K562 (cell line): ENCODE measurements around the gene ABT1. TPM values are rescaled to one million over a fixed set of nuclear protein-coding genes. Genes with fewer than 3 reads are reported as not detected.
A peak's percentile ranks its signal among the peaks of the same experiment; 100 is the strongest.

Experiments
- CEBPG ChIP-seq, 3 experiments: fragments of 200-800 bp in 1 of 3; sonication (Bioruptor generic) in 1 of 3; sonication (generic) in 1 of 3; formaldehyde crosslinking in 1 of 3; IDR thresholded peaks in 2 of 3; conservative IDR thresholded peaks in 1 of 3; 2 replicates each; pipeline versions ENCODE4 v1.6.1 to v1.8.0; 2016 to 2022; ENCODE audit warnings: missing compliant biosample characterization in 2 of 3, missing genetic modification characterization in 2 of 3, mild to moderate bottlenecking in 1 of 3, missing genetic modification reagents in 1 of 3
- MTA3 ChIP-seq: fragments of 450-650 bp; formaldehyde crosslinking; IDR thresholded peaks from 2 replicates; pipeline ENCODE4 v1.6.1; 2017; ENCODE audit warnings: mild to moderate bottlenecking, borderline replicate concordance
- NFRKB ChIP-seq: fragments of 450-650 bp; IDR thresholded peaks from 2 replicates; pipeline ENCODE4 v1.6.1; 2016; ENCODE audit warnings: low read depth
- PATZ1 ChIP-seq: fragments of 250-450 bp; sonication (Bioruptor Pico); IDR thresholded peaks from 2 replicates; pipeline ENCODE4 v1.5.0; 2020; ENCODE audit warnings: mild to moderate bottlenecking, borderline replicate concordance
- PHF21A ChIP-seq: fragments of 450-650 bp; IDR thresholded peaks from 2 replicates; pipeline ENCODE4 v1.6.1; 2017; ENCODE audit warnings: low read depth, borderline replicate concordance
- POU5F1 ChIP-seq: fragments of 150-350 bp; IDR thresholded peaks from 2 replicates; pipeline ENCODE4 v1.6.1; 2014; ENCODE audit warnings: borderline replicate concordance, low read length, low read depth, mild to moderate bottlenecking; ENCODE audit not compliant: partially characterized antibody
- RAD51 ChIP-seq: fragments of 450-650 bp; IDR thresholded peaks from 2 replicates; pipeline ENCODE4 v1.7.1; 2016; ENCODE audit warnings: low read depth, mild to moderate bottlenecking, borderline replicate concordance
- SMAD4 ChIP-seq: fragments of 250-450 bp; sonication (Bioruptor Pico); conservative IDR thresholded peaks from 2 replicates; pipeline ENCODE4 v1.8.0; 2021; ENCODE audit warnings: inconsistent platforms, mild to moderate bottlenecking, moderate library complexity
- STAT5A ChIP-seq: IDR thresholded peaks from 2 replicates; pipeline ENCODE4 v1.6.1; 2012; ENCODE audit warnings: low read length, inconsistent platforms, borderline replicate concordance
- polyA plus RNA-seq, 8 experiments: library from polyadenylated mRNA; depleted of rRNA in 4 of 8; stranded (reverse) in 5 of 8; unstranded in 3 of 8; fragments of >200 nt; fragmentation: Nextera tagmentation in 2 of 8; fragmentation: Illumina TruSeq in 1 of 8; extraction: Ambion mirVana in 2 of 8; extraction: Trizol in 1 of 8; gene quantifications; 2 replicates each; pipeline versions ENCODE4 v1.2.1 to v1.2.3, GENCODE V29; 2011 to 2014; ENCODE audit warnings: inconsistent platforms in 1 of 8, missing spikeins in 1 of 8
- total RNA-seq, 7 experiments: library from RNA; depleted of rRNA in 6 of 7; stranded (reverse); fragments of >200 nt in 6 of 7; fragmentation: Illumina TruSeq in 2 of 7; extraction: Trizol in 2 of 7; gene quantifications; 2 replicates each; pipeline versions ENCODE4 v1.2.1 to v1.2.3, GENCODE V29; 2011 to 2021; ENCODE audit warnings: low replicate concordance in 1 of 7
- TF ChIP-seq, protein P1 (sequence below): fragments of 450-650 bp; IDR thresholded peaks from 2 replicates; pipeline ENCODE4 v1.6.1; 2016; ENCODE audit warnings: low read depth
- TF ChIP-seq, protein P2 (sequence below): fragments of 450-650 bp; IDR thresholded peaks from 2 replicates; pipeline ENCODE4 v1.6.1; 2016; ENCODE audit warnings: mild to moderate bottlenecking

The ABT1 gene
- total and polyA plus RNA-seq, 9 of the 15 experiments (the other 6 are each of a cell fraction or from before 2014, with no cell fraction given): 8.8 to 52.7 (median 40.7) TPM

DNA sequence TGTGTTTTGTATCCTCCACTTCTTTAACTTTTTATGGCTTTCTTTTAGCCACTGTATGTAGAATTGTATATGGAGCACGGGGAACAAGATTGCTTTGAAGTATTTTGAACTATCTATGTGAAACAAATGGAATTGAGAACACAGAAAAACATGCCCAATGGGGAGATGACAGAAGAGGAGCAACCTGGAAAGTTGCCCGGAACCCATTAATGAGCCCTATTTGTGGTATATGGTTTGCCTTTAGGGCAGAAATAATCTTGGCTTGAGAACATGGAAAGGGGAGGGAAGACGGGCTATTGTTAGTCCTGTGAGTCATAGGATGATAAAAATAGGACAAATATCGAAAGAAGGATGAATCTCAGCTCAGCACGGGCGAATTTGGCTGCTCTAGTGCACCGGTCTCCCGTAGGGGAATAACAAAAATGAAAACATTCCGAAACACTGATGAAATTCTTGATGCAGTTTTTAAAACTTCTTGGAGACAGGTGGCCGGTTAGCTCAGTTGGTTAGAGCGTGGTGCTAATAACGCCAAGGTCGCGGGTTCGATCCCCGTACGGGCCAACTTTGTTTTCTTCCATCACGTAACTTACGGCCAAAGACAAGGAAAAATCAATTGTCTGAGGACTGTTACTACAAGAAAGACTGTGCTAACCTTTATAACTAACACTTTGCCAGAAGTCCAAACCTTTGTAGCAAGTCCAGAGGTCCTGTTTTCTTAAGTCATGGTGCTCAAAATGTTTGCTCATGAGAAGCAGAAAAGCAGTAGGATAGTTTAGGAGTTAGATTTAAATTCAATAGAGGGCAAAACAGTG, 42.9 kb upstream of the ABT1 start (continued):
- TF ChIP-seq, protein P1, sequence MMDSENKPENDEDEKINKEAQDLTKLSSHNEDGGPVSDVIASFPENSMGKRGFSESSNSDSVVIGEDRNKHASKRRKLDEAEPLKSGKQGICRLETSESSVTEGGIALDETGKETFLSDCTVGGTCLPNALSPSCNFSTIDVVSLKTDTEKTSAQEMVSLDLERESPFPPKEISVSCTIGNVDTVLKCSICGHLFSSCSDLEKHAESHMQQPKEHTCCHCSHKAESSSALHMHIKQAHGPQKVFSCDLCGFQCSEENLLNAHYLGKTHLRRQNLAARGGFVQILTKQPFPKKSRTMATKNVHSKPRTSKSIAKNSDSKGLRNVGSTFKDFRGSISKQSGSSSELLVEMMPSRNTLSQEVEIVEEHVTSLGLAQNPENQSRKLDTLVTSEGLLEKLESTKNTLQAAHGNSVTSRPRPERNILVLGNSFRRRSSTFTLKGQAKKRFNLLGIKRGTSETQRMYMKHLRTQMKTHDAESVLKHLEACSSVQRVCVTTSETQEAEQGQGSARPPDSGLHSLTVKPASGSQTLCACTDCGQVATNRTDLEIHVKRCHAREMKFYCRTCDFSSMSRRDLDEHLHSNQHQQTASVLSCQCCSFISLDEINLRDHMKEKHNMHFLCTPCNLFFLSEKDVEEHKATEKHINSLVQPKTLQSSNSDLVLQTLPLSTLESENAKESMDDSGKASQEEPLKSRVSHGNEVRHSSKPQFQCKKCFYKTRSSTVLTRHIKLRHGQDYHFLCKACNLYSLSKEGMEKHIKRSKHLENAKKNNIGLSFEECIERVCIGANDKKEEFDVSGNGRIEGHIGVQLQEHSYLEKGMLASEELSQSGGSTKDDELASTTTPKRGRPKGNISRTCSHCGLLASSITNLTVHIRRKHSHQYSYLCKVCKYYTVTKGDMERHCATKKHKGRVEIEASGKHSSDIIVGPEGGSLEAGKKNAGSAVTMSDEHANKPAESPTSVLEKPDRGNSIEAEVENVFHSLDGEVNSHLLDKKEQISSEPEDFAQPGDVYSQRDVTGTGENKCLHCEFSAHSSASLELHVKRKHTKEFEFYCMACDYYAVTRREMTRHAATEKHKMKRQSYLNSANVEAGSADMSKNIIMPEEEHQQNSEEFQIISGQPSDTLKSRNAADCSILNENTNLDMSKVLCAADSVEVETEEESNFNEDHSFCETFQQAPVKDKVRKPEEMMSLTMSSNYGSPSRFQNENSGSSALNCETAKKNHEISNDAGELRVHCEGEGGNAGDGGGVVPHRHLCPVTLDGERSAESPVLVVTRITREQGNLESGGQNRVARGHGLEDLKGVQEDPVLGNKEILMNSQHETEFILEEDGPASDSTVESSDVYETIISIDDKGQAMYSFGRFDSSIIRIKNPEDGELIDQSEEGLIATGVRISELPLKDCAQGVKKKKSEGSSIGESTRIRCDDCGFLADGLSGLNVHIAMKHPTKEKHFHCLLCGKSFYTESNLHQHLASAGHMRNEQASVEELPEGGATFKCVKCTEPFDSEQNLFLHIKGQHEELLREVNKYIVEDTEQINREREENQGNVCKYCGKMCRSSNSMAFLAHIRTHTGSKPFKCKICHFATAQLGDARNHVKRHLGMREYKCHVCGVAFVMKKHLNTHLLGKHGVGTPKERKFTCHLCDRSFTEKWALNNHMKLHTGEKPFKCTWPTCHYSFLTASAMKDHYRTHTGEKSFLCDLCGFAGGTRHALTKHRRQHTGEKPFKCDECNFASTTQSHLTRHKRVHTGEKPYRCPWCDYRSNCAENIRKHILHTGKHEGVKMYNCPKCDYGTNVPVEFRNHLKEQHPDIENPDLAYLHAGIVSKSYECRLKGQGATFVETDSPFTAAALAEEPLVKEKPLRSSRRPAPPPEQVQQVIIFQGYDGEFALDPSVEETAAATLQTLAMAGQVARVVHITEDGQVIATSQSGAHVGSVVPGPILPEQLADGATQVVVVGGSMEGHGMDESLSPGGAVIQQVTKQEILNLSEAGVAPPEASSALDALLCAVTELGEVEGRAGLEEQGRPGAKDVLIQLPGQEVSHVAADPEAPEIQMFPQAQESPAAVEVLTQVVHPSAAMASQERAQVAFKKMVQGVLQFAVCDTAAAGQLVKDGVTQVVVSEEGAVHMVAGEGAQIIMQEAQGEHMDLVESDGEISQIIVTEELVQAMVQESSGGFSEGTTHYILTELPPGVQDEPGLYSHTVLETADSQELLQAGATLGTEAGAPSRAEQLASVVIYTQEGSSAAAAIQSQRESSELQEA: peak; percentile 80
- peak; percentile 85 for TF ChIP-seq PHF21A
- peak; percentile 39 for TF ChIP-seq STAT5A
- TF ChIP-seq PATZ1 (CRISPR knock-in tag): no peak
- peak; percentile 76 for TF ChIP-seq POU5F1
- TF ChIP-seq RAD51: peak; percentile 26; the same call in 1 of the 2 replicates
- TF ChIP-seq, protein P2, sequence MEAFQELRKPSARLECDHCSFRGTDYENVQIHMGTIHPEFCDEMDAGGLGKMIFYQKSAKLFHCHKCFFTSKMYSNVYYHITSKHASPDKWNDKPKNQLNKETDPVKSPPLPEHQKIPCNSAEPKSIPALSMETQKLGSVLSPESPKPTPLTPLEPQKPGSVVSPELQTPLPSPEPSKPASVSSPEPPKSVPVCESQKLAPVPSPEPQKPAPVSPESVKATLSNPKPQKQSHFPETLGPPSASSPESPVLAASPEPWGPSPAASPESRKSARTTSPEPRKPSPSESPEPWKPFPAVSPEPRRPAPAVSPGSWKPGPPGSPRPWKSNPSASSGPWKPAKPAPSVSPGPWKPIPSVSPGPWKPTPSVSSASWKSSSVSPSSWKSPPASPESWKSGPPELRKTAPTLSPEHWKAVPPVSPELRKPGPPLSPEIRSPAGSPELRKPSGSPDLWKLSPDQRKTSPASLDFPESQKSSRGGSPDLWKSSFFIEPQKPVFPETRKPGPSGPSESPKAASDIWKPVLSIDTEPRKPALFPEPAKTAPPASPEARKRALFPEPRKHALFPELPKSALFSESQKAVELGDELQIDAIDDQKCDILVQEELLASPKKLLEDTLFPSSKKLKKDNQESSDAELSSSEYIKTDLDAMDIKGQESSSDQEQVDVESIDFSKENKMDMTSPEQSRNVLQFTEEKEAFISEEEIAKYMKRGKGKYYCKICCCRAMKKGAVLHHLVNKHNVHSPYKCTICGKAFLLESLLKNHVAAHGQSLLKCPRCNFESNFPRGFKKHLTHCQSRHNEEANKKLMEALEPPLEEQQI: peak; percentile 27
- TF ChIP-seq SMAD4 (CRISPR knock-in tag): peak; percentile 54
- peak; percentile 78; the same call in 1 of the 2 replicates for TF ChIP-seq CEBPG (CRISPR knock-in tag; IDR thresholded peaks at IDR 0.05)
- peak; percentile 42 to 89; a peak in 3 of 4 replicates for TF ChIP-seq CEBPG (tag; conservative IDR thresholded peaks at IDR 0.05 in 1 of 2, IDR thresholded peaks at IDR 0.05 in 1 of 2)
- TF ChIP-seq MTA3: peak; percentile 42
- peak; percentile 32; the same call in 1 of the 2 replicates for TF ChIP-seq NFRKB
